OCI-LY7 (cell line): ENCODE results near the gene ALK.

Experiments
- CTCF ChIP-seq: fragments of 200-600 bp; sonication (generic); conservative IDR thresholded peaks from 2 replicates; pipeline ENCODE4 v1.5.1; 2014; ENCODE audit warnings: mild to moderate bottlenecking, antibody characterized with exemption, low read length, moderate library complexity, mixed read lengths
- EZH2phosphoT487 ChIP-seq: fragments of 200-600 bp; sonication (generic); IDR thresholded peaks from 2 replicates; pipeline ENCODE4 v1.6.1; 2018; ENCODE audit warnings: low read depth, borderline replicate concordance, mild to moderate bottlenecking, mixed run types, antibody characterized with exemption, low read length, moderate library complexity, mixed read lengths

GRCh38 chr2:29462293-29462692, 459.1 kb downstream of the ALK start:
- TF ChIP-seq CTCF (no peak), EZH2phosphoT487 (no peak)
